MM.1S (cell line): Measurements from ENCODE around the gene PPP4R4.

Experiments
- EZH2 ChIP-seq: fragments of 300-600 bp; sonication (generic); optimal IDR thresholded peaks from 2 replicates; pipeline ENCODE3; 2017; ENCODE audit warnings: low read depth, mild to moderate bottlenecking, antibody characterized with exemption, low read length, mixed read lengths
- EZH2phosphoT487 ChIP-seq: fragments of 300-600 bp; sonication (generic); IDR thresholded peaks from 2 replicates; pipeline ENCODE4 v1.6.1; 2018; ENCODE audit warnings: antibody characterized with exemption, low read length
- TF ChIP-seq, protein P1 (sequence below): fragments of 300-600 bp; sonication (generic); IDR thresholded peaks from 2 replicates; pipeline ENCODE4 v1.5.1; 2016; ENCODE audit warnings: antibody characterized with exemption, low read length, mixed read lengths

DNA sequence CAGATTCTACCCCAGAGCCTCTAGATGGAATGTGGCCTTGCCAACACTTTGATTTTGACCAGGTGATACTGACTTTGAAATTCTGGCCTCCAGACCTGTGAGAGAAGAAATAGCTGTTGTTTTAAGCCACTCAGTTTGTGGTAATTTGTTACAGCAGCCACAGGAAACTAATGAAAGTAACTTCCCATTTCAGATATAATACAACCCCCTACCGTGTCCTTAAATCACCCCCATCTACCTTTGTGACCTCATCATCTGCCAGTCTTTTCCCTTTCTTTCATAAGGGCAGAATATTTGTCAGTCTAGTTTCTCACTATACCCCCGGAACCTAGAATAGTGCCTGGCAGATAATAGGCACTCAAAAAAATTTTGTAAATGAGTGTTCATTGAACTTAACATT is 39.6 kb downstream of the PPP4R4 start:
- TF ChIP-seq EZH2phosphoT487 (no peak), EZH2 (no peak)
- TF ChIP-seq, protein P1, sequence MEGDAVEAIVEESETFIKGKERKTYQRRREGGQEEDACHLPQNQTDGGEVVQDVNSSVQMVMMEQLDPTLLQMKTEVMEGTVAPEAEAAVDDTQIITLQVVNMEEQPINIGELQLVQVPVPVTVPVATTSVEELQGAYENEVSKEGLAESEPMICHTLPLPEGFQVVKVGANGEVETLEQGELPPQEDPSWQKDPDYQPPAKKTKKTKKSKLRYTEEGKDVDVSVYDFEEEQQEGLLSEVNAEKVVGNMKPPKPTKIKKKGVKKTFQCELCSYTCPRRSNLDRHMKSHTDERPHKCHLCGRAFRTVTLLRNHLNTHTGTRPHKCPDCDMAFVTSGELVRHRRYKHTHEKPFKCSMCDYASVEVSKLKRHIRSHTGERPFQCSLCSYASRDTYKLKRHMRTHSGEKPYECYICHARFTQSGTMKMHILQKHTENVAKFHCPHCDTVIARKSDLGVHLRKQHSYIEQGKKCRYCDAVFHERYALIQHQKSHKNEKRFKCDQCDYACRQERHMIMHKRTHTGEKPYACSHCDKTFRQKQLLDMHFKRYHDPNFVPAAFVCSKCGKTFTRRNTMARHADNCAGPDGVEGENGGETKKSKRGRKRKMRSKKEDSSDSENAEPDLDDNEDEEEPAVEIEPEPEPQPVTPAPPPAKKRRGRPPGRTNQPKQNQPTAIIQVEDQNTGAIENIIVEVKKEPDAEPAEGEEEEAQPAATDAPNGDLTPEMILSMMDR, result no peak
